ENCODE measurements around the gene BNC2.
"Not testable (repeated sequence)": the region's sequence is repeated elsewhere in the genome, so short reads cannot be mapped to it uniquely, and the experiment has no call there.

BNC2 gene

GRCh38 chr9:16870596-16871335, at the start of gene BNC2:
TSS of gene BNC2 (minus strand) at chr9:16870670. CDS start at chr9:16870648, 22 bp downstream.
- DNase-seq, result no peak

GRCh38 chr9:16918920-16919319, 48.5 kb upstream of the BNC2 start:
- DNase-seq, result no peak

GRCh38 chr9:16915126-16915831, 44.8 kb upstream of the BNC2 start:
- DNase-seq, result no peak

GRCh38 chr9:16912197-16912596, 41.7 kb upstream of the BNC2 start:
- DNase-seq, result no peak

- DNase-seq, result not testable (repeated sequence)
These were observed 37.7 kb upstream of the BNC2 start for GRCh38 chr9:16908206-16908605.

- DNase-seq, result no peak
These were observed 34.2 kb upstream of the BNC2 start for GRCh38 chr9:16904655-16905054.

- no peak for DNase-seq
These were observed 31.1 kb upstream of the BNC2 start for GRCh38 chr9:16901590-16901989.

- DNase-seq, result no peak
These were observed 29.1 kb upstream of the BNC2 start for GRCh38 chr9:16899606-16900005.

- DNase-seq, result no peak
These were observed 28.0 kb upstream of the BNC2 start for GRCh38 chr9:16898464-16898863.

GRCh38 chr9:16888594-16888993, 18.1 kb upstream of the BNC2 start:
- DNase-seq, result no peak

- no peak for DNase-seq
These were observed 15.5 kb upstream of the BNC2 start for GRCh38 chr9:16885931-16886330.

- DNase-seq, result no peak
These were observed 14.6 kb upstream of the BNC2 start for GRCh38 chr9:16884952-16885513.

- DNase-seq, result no peak
These were observed 13.9 kb upstream of the BNC2 start for GRCh38 chr9:16884373-16884772.

GRCh38 chr9:16883586-16883985, 13.1 kb upstream of the BNC2 start:
- DNase-seq, result no peak

GRCh38 chr9:16882440-16882839, 12.0 kb upstream of the BNC2 start:
- not testable (repeated sequence) for DNase-seq

- no peak for DNase-seq
These were observed 8.9 kb upstream of the BNC2 start for GRCh38 chr9:16879416-16879815.

- no peak for DNase-seq
These were observed 6.8 kb upstream of the BNC2 start for GRCh38 chr9:16877256-16877655.

- no peak for DNase-seq
These were observed 2.8 kb upstream of the BNC2 start for GRCh38 chr9:16873126-16873802.

GRCh38 chr9:16871336-16872151, 1.1 kb upstream of the BNC2 start:
- no peak for DNase-seq

GRCh38 chr9:16869882-16870595, 431 bp downstream of the BNC2 start:
- no peak for DNase-seq

GRCh38 chr9:16869131-16869881, 1.2 kb downstream of the BNC2 start:
- DNase-seq, result no peak
